SK-N-SH (cell line): ENCODE results near the gene LPO. TPM values are rescaled to one million over a fixed set of nuclear protein-coding genes. Genes with fewer than 3 reads are reported as not detected.

Experiments used
- CTCF ChIA-PET: fragments of 300-600, 350-600 bp; formaldehyde crosslinking; extraction: SDS; loops from one replicate; lab custom pipeline; 2021; lab: Yijun Ruan, JAX
- POLR2A ChIA-PET: fragments of 350-600 bp; sonication (Branson Sonifier 250); formaldehyde crosslinking; extraction: SDS; loops from one replicate; lab custom pipeline; 2020; ENCODE audit warnings: antibody characterized with exemption, inconsistent platforms; lab: Yijun Ruan, JAX
- DNase-seq: peaks from one replicate; pipeline ENCODE4 v3.0.0; 2012
- H2AFZ ChIP-seq: fragments of 200-600 bp; sonication (generic); 2 replicates; pipeline ENCODE4 v1.8.1; 2016; ENCODE audit warnings: antibody characterized with exemption, mild to moderate bottlenecking, low read depth
- H3F3A ChIP-seq: fragments of 200-600 bp; sonication (generic); replicated peaks from 2 replicates; pipeline ENCODE3; 2016; ENCODE audit warnings: antibody characterized with exemption, mild to moderate bottlenecking; ENCODE audit not compliant: insufficient read depth
- H3K27ac ChIP-seq, 2 experiments: fragments of 200-500 bp in 1 of 2; fragments of 200-600 bp in 1 of 2; sonication (Bioruptor generic) in 1 of 2; sonication (generic), shearing (Covaris generic) in 1 of 2; 2 replicates each; pipeline versions ENCODE4 v1.5.1 to v1.6.1; 2014 to 2016; ENCODE audit warnings: low read depth in 2 of 2, inconsistent platforms in 1 of 2, low read length in 1 of 2, mild to moderate bottlenecking in 1 of 2, mixed read lengths in 1 of 2
- H3K27me3 ChIP-seq: fragments of 200-600 bp; sonication (generic), shearing (Covaris generic); 2 replicates; pipeline ENCODE4 v1.6.1; 2016; ENCODE audit warnings: mixed run types; ENCODE audit not compliant: insufficient read depth
- H3K36me3 ChIP-seq, 2 experiments: fragments of 200-500 bp in 1 of 2; fragments of 200-600 bp in 1 of 2; sonication (Bioruptor generic) in 1 of 2; sonication (generic) in 1 of 2; replicated peaks in 1 of 2; 2 replicates each; pipeline versions ENCODE3 to v1.5.1; 2014 to 2016; ENCODE audit warnings: low read length in 1 of 2, mild to moderate bottlenecking in 1 of 2; ENCODE audit not compliant: insufficient read depth in 2 of 2, control insufficient read depth in 1 of 2
- H3K4me1 ChIP-seq, 2 experiments: fragments of 200-500 bp in 1 of 2; fragments of 200-600 bp in 1 of 2; sonication (Bioruptor generic) in 1 of 2; sonication (generic), shearing (Covaris generic) in 1 of 2; 2 replicates each; pipeline versions ENCODE4 v1.5.1 to v1.6.1; 2014 to 2016; ENCODE audit warnings: low read depth in 1 of 2, low read length in 1 of 2, mixed run types in 1 of 2; ENCODE audit not compliant: insufficient read depth in 2 of 2, control insufficient read depth in 1 of 2
- H3K4me2 ChIP-seq: fragments of 200-600 bp; sonication (generic), shearing (Covaris generic); 2 replicates; pipeline ENCODE4 v1.6.1; 2017; ENCODE audit warnings: mixed run types
- H3K4me3 ChIP-seq, 2 experiments: fragments of 200-500 bp in 1 of 2; fragments of 200-600 bp in 1 of 2; sonication (Bioruptor generic) in 1 of 2; sonication (generic), shearing (Covaris generic) in 1 of 2; 2 replicates each; pipeline versions ENCODE4 v1.5.1 to v1.8.1; 2014 to 2016; ENCODE audit warnings: low read depth in 2 of 2, inconsistent platforms in 1 of 2, low read length in 1 of 2, mild to moderate bottlenecking in 1 of 2, mixed read lengths in 1 of 2, moderate library complexity in 1 of 2
- H3K79me2 ChIP-seq: fragments of 200-600 bp; sonication (generic); 2 replicates; pipeline ENCODE4 v1.8.1; 2017; ENCODE audit warnings: mild to moderate bottlenecking; ENCODE audit not compliant: insufficient read depth
- H3K9ac ChIP-seq: fragments of 200-600 bp; sonication (generic); 2 replicates; pipeline ENCODE4 v1.6.1; 2017; ENCODE audit warnings: mixed run types
- H3K9me2 ChIP-seq: fragments of 200-600 bp; sonication (generic); 2 replicates; pipeline ENCODE4 v1.6.1; 2017; ENCODE audit warnings: mixed run types
- H3K9me3 ChIP-seq: fragments of 200-600 bp; sonication (generic); 2 replicates; pipeline ENCODE4 v1.6.1; 2017; ENCODE audit warnings: mixed run types, mild to moderate bottlenecking, moderate library complexity
- H4K20me1 ChIP-seq: fragments of 200-600 bp; sonication (generic); 2 replicates; pipeline ENCODE4 v1.6.1; 2017; ENCODE audit warnings: mild to moderate bottlenecking, mixed run types; ENCODE audit not compliant: insufficient read depth
- CTCF ChIP-seq: fragments of 200-600 bp; sonication (generic); IDR thresholded peaks from 2 replicates; pipeline ENCODE4 v1.6.1; 2017; ENCODE audit warnings: antibody characterized with exemption, mild to moderate bottlenecking, moderate library complexity
- FOSL2 ChIP-seq: IDR thresholded peaks from 2 replicates; pipeline ENCODE4 v1.4.0; 2012; ENCODE audit warnings: low read depth, mild to moderate bottlenecking, moderate library complexity, borderline replicate concordance
- FOXJ3 ChIP-seq: sonication (generic); formaldehyde crosslinking; IDR thresholded peaks from 2 replicates; pipeline ENCODE4 v1.5.1; 2020; ENCODE audit warnings: mild to moderate bottlenecking, missing genetic modification reagents
- GATA2 ChIP-seq: sonication (generic); formaldehyde crosslinking; IDR thresholded peaks from 2 replicates; pipeline ENCODE4 v1.5.0; 2020; ENCODE audit warnings: mild to moderate bottlenecking, missing genetic modification reagents
- JUND ChIP-seq: IDR thresholded peaks from 2 replicates; pipeline ENCODE4 v1.4.0; 2012
- NFIC ChIP-seq: IDR thresholded peaks from 2 replicates; pipeline ENCODE4 v1.4.0; 2012; ENCODE audit warnings: borderline replicate concordance
- NRF1 ChIP-seq: IDR thresholded peaks from 2 replicates; pipeline ENCODE4 v1.6.1; 2012; ENCODE audit warnings: low read depth, mild to moderate bottlenecking, low read length
- RAD21 ChIP-seq: IDR thresholded peaks from 2 replicates; pipeline ENCODE4 v1.6.1; 2012; ENCODE audit warnings: mild to moderate bottlenecking, low read length
- RCOR1 ChIP-seq: fragments of 150-350 bp; IDR thresholded peaks from 2 replicates; pipeline ENCODE4 v1.6.1; 2017; ENCODE audit warnings: antibody characterized with exemption, low read length
- RXRA ChIP-seq: IDR thresholded peaks from 2 replicates; pipeline ENCODE4 v1.4.0; 2012; ENCODE audit warnings: low read depth, mild to moderate bottlenecking, borderline replicate concordance
- TCF12 ChIP-seq: IDR thresholded peaks from 2 replicates; pipeline ENCODE4 v1.4.0; 2012
- TEAD4 ChIP-seq: IDR thresholded peaks from 2 replicates; pipeline ENCODE4 v1.4.0; 2012; ENCODE audit warnings: mild to moderate bottlenecking, borderline replicate concordance; ENCODE audit not compliant: insufficient read depth
- USF1 ChIP-seq: IDR thresholded peaks from 2 replicates; pipeline ENCODE4 v1.4.0; 2012; ENCODE audit warnings: low read depth, borderline replicate concordance
- USF2 ChIP-seq: fragments of 150-350 bp; IDR thresholded peaks from 2 replicates; pipeline ENCODE4 v1.6.1; 2017; ENCODE audit warnings: antibody characterized with exemption, low read length, low read depth, borderline replicate concordance
- YY1 ChIP-seq: IDR thresholded peaks from 2 replicates; pipeline ENCODE4 v1.4.0; 2012; ENCODE audit warnings: low read depth, mild to moderate bottlenecking
- WGBS: methylation state at CpG from one replicate; pipeline ENCODE4 v1.1.6; 2017; ENCODE audit warnings: low lambda C conversion rate; 5-methylcytosine and 5-hydroxymethylcytosine counted together
- polyA plus RNA-seq, 3 experiments: library from polyadenylated mRNA; depleted of rRNA; stranded (reverse); fragments of >200 nt; gene quantifications; 2 replicates each; pipeline ENCODE4 v1.2.3, GENCODE V29; 2012

Gene LPO
- polyA plus RNA-seq, 1 of the 3 experiments (the other 2 are of a cell fraction), result not detected

- H3K27ac ChIP-seq, result no peak overlapping the region
- TF ChIP-seq RAD21, result no peak
- TF ChIP-seq CTCF, result no peak
- no peak for TF ChIP-seq NRF1
- no peak for TF ChIP-seq USF2
- TF ChIP-seq JUND, result no peak
- TF ChIP-seq TEAD4, result no peak
- no peak for TF ChIP-seq GATA2 (CRISPR knock-in tag)
- no peak for TF ChIP-seq NFIC
- TF ChIP-seq FOSL2, result no peak
- no peak for TF ChIP-seq TCF12
- TF ChIP-seq YY1, result no peak
- TF ChIP-seq RCOR1, result no peak
- no peak for TF ChIP-seq USF1
- TF ChIP-seq RXRA, result no peak
- TF ChIP-seq FOXJ3 (CRISPR knock-in tag), result no peak
- peaks cover 0 to 8% of the 10 kb centered on the region in 2 experiments; a peak in 1 of 4 replicates for H3K4me1 ChIP-seq
- ChIA-PET POLR2A (no interaction called here), CTCF (interaction anchor here (0.8 to 4.7 kb wide), 15 partner anchors 10 to 201 kb away, joined by 3 to 34 read pairs (median 4); partner anchors contain the start of genes LPO, MKS1 and RNF43)
- 69% methylated on average over 9 of the region's 10 CpGs for WGBS
- no peaks in the 10 kb centered on the region for H3K9me2 ChIP-seq
- H2AFZ ChIP-seq, result no peak overlapping the region
- H3K9ac ChIP-seq, result no peak overlapping the region
- H3K79me2 ChIP-seq, result no peaks in the 10 kb centered on the region
- H3K36me3 ChIP-seq, result no peaks in the 10 kb centered on the region
- no peaks in the 10 kb centered on the region for H3F3A ChIP-seq
- no peaks in the 10 kb centered on the region for H3K9me3 ChIP-seq
- DNase-seq, result no peak
- no peak overlapping the region for H3K4me3 ChIP-seq
- H3K4me2 ChIP-seq, result no peak overlapping the region
- no peaks in the 10 kb centered on the region for H4K20me1 ChIP-seq
- H3K27me3 ChIP-seq, result peaks cover 82% of the 10 kb centered on the region
These were observed 9.4 kb downstream of the LPO start for GRCh38 chr17:58247511-58248363.
